Activated CD4-positive, alpha-beta memory T cell treated with anti-CD3 and anti-CD28 coated beads, Interleukin-2, amount 10 ng/mL, durations not matched to agents 7 days and 5 days (primary cell): Measurements from ENCODE around the gene PDX1. TPM values are rescaled to one million over a fixed set of nuclear protein-coding genes. Genes with fewer than 3 reads are reported as not detected.
A peak's percentile ranks its signal among the peaks of the same experiment; 100 is the strongest.
"Not testable (repeated sequence)": the region's sequence is repeated elsewhere in the genome, so short reads cannot be mapped to it uniquely, and the experiment has no call there.

ENCODE experiments used
- CTCF ChIA-PET: fragments of 350-600 bp; sonication (Branson Sonifier 250); formaldehyde crosslinking; loops from one replicate; lab custom pipeline; 2021; ENCODE audit warnings: antibody characterized with exemption, inconsistent platforms; lab: Charles Lee
- POLR2A ChIA-PET: fragments of 350-600 bp; sonication (Branson Sonifier 250); formaldehyde crosslinking; loops from one replicate; lab custom pipeline; 2021; ENCODE audit warnings: antibody characterized with exemption; lab: Charles Lee
- DNase-seq: peaks from one replicate; pipeline ENCODE4 v3.0.0-alpha.2; 2020
- H3K27ac Mint-ChIP-seq: one replicate; pipeline ENCODE4 v1.8.0; 2021; ENCODE audit warnings: mild to moderate bottlenecking, mixed read lengths
- H3K27me3 Mint-ChIP-seq: one replicate; pipeline ENCODE4 v1.8.0; 2021; ENCODE audit warnings: mixed read lengths
- H3K36me3 Mint-ChIP-seq: one replicate; pipeline ENCODE4 v1.8.0; 2021; ENCODE audit warnings: low read depth, mixed read lengths
- H3K4me1 Mint-ChIP-seq: one replicate; pipeline ENCODE4 v1.8.0; 2021; ENCODE audit warnings: mixed read lengths
- H3K4me3 Mint-ChIP-seq: one replicate; pipeline ENCODE4 v1.8.0; 2021; ENCODE audit warnings: mild to moderate bottlenecking, mixed read lengths
- H3K9me3 Mint-ChIP-seq: one replicate; pipeline ENCODE4 v1.8.0; 2021; ENCODE audit warnings: mixed read lengths
- total RNA-seq, 2 experiments: library from RNA; stranded (reverse); gene quantifications; one replicate each; pipeline ENCODE4 v1.2.3, GENCODE V29; 2021

PDX1 gene
- total RNA-seq, 2 experiments from 2014 or later: not detected

DNA sequence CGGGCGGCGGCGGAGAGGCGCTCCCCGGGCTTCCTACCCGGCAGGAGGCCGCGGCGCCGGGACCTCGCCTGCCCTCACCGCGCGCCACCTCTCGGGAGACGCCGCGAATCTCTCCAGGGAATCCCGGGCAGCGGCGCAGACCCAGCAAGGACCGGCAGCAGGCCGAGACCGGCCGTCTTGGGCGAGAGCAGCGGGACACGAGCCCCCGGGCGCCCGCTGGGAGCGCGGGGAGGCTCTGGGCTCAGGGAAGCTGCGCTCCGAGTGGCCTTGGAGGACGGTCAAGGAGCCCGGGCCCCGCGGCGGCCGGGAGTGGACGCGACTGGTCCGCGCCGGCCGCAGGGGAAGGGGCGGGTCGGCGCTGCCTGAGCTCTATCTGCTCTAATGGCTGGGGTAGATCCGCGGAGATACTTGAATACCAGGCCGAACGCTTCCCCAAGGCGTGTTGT, 34.6 kb downstream of the PDX1 start:
- Mint-ChIP-seq H3K27me3 (peaks cover 62% of the 10 kb centered on the region), H3K4me3 (peak overlapping the region; percentile 61), H3K9me3 (no peaks in the 10 kb centered on the region), H3K27ac (no peak overlapping the region), H3K4me1 (peaks cover 14% of the 10 kb centered on the region), H3K36me3 (no peaks in the 10 kb centered on the region)
- DNase-seq: no peak
- ChIA-PET POLR2A (interaction anchor here (0.6 kb wide), 1 partner anchor 9 kb away, joined by 3 read pairs; no protein-coding TSS in a partner anchor), CTCF (interaction anchor here (0.7 to 2.3 kb wide), 21 partner anchors 8 to 592 kb away, joined by 3 to 58 read pairs (median 4); no protein-coding TSS in a partner anchor)

- Mint-ChIP-seq H3K4me3 (no peak overlapping the region), H3K27me3 (peaks cover 65% of the 10 kb centered on the region), H3K36me3 (no peaks in the 10 kb centered on the region), H3K9me3 (no peaks in the 10 kb centered on the region), H3K4me1 (peaks cover 16% of the 10 kb centered on the region), H3K27ac (no peak overlapping the region)
- DNase-seq: no peak
- POLR2A ChIA-PET: interaction anchor here (0.6 kb wide), 1 partner anchor 8 kb away, joined by 3 read pairs; no protein-coding TSS in a partner anchor
- CTCF ChIA-PET: interaction anchor here (0.7 to 2.3 kb wide), 10 partner anchors 21 to 593 kb away, joined by 3 to 58 read pairs (median 5); no protein-coding TSS in a partner anchor
These were observed 35.3 kb downstream of the PDX1 start for GRCh38 chr13:27955014-27955591.

DNA sequence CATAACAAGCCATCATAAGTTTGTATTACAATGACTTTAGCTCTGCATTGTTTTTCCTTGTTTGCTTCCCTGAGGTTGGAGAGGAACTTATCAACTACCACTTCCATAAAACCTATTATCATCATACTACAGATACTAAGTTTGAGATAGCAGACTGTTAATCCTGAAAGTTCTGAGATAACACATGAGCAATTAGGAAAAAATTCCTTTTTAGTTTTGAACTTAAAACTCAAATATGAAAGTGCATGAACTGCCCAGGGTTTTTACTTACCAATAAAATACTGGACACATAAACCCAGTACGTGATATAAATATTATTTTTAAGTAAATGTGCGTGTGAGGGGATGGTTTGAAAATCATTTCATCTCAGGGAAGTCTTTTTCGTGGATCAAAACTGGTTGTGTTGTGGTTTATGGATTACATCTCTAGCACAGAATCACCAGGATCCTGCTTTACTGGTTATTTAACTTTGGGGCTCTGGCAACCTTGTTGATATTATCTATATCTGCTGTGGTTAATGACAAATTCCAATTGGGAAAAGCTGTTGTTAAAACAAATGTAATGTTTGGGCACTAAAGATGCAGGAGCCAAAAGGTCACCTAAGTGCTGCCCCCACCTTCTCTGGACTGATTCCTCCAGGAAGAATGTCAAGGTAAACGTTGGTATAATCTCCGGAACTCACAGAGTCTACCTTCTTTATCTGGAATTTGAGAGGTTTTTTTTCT, 36.9 kb downstream of the PDX1 start:
- Mint-ChIP-seq H3K27ac (no peak overlapping the region), H3K4me3 (no peak overlapping the region), H3K4me1 (peaks cover 20% of the 10 kb centered on the region), H3K27me3 (peaks cover 75% of the 10 kb centered on the region), H3K9me3 (no peaks in the 10 kb centered on the region), H3K36me3 (no peaks in the 10 kb centered on the region)
- CTCF ChIA-PET: interaction anchor here (1.2 to 1.3 kb wide), 3 partner anchors 23 to 130 kb away, joined by 3 to 6 read pairs (median 4); no protein-coding TSS in a partner anchor
- DNase-seq: no peak
- POLR2A ChIA-PET: no interaction called here

DNA sequence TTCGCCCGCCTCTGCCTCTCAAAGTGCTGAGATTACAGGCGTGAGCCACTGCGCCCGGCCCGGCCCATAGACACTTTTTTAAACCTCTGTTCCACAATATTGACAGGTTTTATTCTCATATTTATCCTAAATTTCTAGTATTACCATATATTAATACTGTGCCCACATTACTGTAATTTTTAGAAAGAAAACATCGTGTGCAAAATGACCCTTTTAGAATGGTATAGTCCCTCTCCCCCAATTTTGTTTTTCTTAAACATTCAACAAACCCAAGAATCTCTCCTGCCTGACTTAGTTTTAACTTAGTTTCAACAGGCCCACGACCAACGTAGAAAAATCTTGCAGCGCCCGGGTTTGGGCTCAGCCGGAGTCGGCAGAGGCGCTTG, 40.2 kb downstream of the PDX1 start:
- no peaks in the 10 kb centered on the region for H3K36me3 Mint-ChIP-seq
- ChIA-PET CTCF (interaction anchor here (1.3 to 1.7 kb wide), 2 partner anchors 12 to 598 kb away, joined by 3 to 4 read pairs; no protein-coding TSS in a partner anchor), POLR2A (no interaction called here)
- DNase-seq: no peak
- H3K9me3 Mint-ChIP-seq: no peaks in the 10 kb centered on the region
- H3K27me3 Mint-ChIP-seq: peaks cover 78% of the 10 kb centered on the region
- H3K4me1 Mint-ChIP-seq: peaks cover 7% of the 10 kb centered on the region
- H3K4me3 Mint-ChIP-seq: peak overlapping the region; percentile 19
- no peak overlapping the region for H3K27ac Mint-ChIP-seq

GRCh38 chr13:27960362-27961226, 40.8 kb downstream of the PDX1 start:
- POLR2A ChIA-PET: no interaction called here

DNA sequence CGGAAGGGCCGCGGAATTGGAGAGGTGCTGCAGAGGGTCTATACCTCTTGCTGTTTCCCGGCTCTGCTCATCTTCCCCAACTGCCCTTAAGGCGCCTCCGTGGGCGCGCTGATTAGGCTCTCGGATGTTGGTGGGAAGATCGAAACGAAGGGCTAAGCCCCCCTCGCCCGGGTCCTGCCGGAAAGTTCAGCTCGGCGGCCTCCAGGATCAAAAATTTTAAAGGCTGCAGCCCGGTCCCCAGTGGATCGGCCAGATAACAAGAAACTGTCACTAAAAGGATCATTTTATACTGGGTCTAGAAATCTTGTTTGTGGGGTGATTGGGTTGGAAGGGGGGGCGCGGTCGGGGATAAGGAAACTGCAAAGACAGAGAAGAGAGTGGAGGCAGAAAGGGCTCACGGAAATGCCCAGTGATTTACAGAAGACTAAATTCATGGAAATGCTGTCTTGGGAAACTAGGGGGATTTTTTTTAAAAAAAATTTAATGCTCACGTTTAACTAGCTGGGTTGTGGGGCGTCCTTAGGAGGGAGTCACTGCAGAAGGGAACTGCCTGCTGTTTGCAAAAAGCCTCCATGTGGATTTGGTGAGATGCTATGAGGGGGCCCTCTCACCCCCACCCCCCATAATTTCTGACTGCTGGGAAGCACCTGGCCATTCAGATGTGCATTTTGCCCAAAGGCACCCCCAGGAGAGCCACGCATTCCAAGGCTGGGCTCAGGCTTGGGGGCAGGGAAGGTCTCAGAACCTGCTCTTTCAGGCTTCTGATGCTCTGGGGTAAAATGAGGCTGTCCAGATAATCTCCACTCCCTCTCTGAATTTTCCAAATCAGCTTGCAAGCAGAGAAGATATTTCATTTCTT, 41.7 kb downstream of the PDX1 start:
- CTCF ChIA-PET: interaction anchor here (0.8 to 1.3 kb wide), 6 partner anchors 8 to 132 kb away, joined by 3 to 5 read pairs (median 3); no protein-coding TSS in a partner anchor
- Mint-ChIP-seq H3K4me1 (peaks cover 6% of the 10 kb centered on the region), H3K4me3 (no peak overlapping the region), H3K36me3 (no peaks in the 10 kb centered on the region), H3K27ac (no peak overlapping the region), H3K27me3 (peaks cover 81% of the 10 kb centered on the region), H3K9me3 (no peaks in the 10 kb centered on the region)
- no peak for DNase-seq
- POLR2A ChIA-PET: no interaction called here

More at GRCh38 chr13:27960362-27961226, 40.8 kb downstream of the PDX1 start:
- peak; percentile 43 for DNase-seq
- CTCF ChIA-PET: interaction anchor here (0.8 to 1.3 kb wide), 3 partner anchors 11 to 132 kb away, joined by 3 read pairs; no protein-coding TSS in a partner anchor
- Mint-ChIP-seq H3K4me1 (peaks cover 6% of the 10 kb centered on the region), H3K4me3 (peak overlapping the region; percentile 19), H3K36me3 (no peaks in the 10 kb centered on the region), H3K27me3 (peaks cover 78% of the 10 kb centered on the region), H3K9me3 (no peaks in the 10 kb centered on the region), H3K27ac (no peak overlapping the region)

DNA sequence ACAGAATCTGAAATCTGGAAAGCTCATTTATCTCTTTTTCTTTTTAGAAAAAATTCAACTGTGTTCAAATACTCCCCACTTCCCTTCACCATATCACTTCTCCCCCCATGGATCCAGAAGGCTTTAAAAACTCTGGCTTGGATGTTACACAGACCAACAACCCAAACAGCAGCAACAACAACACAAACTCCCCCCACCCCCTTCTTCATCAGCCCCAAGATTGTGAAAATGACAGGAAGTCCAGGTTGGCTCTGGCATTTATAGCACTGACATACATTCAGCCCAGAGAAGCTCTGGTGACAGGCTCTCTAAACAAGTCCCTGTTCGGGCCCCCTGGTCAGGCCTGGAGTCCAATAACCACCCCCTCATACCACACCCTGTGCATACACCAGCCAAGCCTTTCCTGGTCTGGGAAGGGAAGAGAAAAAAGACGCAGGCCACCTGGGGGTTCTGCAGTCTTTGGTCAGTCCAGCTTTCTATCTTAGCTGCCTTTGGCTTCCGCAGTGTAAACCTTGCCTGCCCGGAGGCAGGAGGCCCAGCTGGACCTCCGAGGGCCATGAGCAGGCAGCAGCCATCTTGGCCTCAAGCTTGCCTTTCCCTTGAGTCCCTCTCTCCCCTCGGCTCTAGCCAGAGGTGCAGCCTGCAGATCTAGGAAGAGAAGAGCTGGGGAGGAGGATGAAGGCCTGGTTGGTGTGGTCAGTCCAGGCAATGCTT, 42.5 kb downstream of the PDX1 start:
- ChIA-PET CTCF (interaction anchor here (0.9 to 1.3 kb wide), 3 partner anchors 8 to 132 kb away, joined by 3 to 5 read pairs (median 3); no protein-coding TSS in a partner anchor), POLR2A (no interaction called here)
- H3K4me1 Mint-ChIP-seq: peaks cover 6% of the 10 kb centered on the region
- no peak overlapping the region for H3K27ac Mint-ChIP-seq
- no peak overlapping the region for H3K4me3 Mint-ChIP-seq
- no peaks in the 10 kb centered on the region for H3K36me3 Mint-ChIP-seq
- H3K27me3 Mint-ChIP-seq: peaks cover 81% of the 10 kb centered on the region
- no peak for DNase-seq
- H3K9me3 Mint-ChIP-seq: no peaks in the 10 kb centered on the region

DNA sequence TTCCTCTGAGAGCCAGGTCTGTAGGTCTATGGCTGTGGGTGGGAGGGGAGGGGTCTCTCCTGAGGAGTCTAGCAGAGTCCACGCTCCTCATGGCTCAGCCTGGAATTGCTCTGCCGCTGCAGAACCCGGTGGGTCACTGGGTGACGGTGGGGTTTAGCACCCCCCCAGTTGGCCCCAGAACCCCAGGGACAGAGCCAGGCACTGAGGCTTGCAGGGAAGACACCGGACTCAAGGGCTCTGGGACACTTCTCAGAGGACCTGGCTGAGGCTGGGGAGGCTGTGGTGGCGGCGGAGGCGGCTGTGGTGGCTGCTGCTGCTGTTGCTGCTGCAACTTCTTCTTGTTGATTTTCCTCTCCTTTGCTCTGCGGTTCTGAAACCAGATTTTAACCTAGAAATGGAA, 43.2 kb downstream of the PDX1 start:
- Mint-ChIP-seq H3K4me3 (no peak overlapping the region), H3K36me3 (no peaks in the 10 kb centered on the region), H3K27me3 (peaks cover 84% of the 10 kb centered on the region), H3K27ac (no peak overlapping the region), H3K4me1 (peaks cover 6% of the 10 kb centered on the region), H3K9me3 (no peaks in the 10 kb centered on the region)
- POLR2A ChIA-PET: interaction anchor here (0.7 kb wide), 1 partner anchor 8 kb away, joined by 3 read pairs; no protein-coding TSS in a partner anchor
- no peak for DNase-seq
- CTCF ChIA-PET: no interaction called here

DNA sequence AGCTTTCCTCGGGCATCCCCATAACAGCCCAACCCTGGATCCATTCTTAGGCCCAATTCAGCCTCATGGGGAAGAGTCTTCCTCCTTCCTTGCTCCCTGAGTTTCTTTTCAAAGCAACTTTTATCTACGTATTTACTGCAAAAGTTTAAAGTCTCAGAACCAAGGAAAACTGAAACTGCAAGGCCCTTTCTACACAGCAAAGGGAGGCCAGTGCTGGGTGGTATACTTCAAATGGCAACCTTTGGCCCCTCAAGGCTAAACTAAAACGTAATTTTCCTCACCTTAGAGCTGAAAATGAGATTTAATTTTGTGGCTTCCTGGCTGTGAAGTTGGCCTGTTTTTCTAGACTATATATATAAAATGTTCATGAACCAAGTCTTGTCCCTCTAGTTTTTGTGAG, 43.7 kb downstream of the PDX1 start:
- Mint-ChIP-seq H3K36me3 (no peaks in the 10 kb centered on the region), H3K9me3 (no peaks in the 10 kb centered on the region), H3K4me3 (no peak overlapping the region), H3K4me1 (peaks cover 6% of the 10 kb centered on the region), H3K27me3 (peaks cover 80% of the 10 kb centered on the region), H3K27ac (no peak overlapping the region)
- no peak for DNase-seq
- POLR2A ChIA-PET: interaction anchor here (0.7 kb wide), 1 partner anchor 9 kb away, joined by 3 read pairs; no protein-coding TSS in a partner anchor
- CTCF ChIA-PET: interaction anchor here (1.2 kb wide), 1 partner anchor 10 kb away, joined by 3 read pairs; no protein-coding TSS in a partner anchor

GRCh38 chr13:27964206-27964605, 44.4 kb downstream of the PDX1 start:
- H3K27ac Mint-ChIP-seq, H3K4me1 Mint-ChIP-seq, H3K4me3 Mint-ChIP-seq, DNase-seq, H3K36me3 Mint-ChIP-seq, H3K9me3 Mint-ChIP-seq, POLR2A ChIA-PET: not testable (repeated sequence)
- H3K27me3 Mint-ChIP-seq: peaks cover 77% of the 10 kb centered on the region
- CTCF ChIA-PET: interaction anchor here (0.7 to 1.2 kb wide), 3 partner anchors 10 to 96 kb away, joined by 3 to 4 read pairs (median 3); no protein-coding TSS in a partner anchor

DNA sequence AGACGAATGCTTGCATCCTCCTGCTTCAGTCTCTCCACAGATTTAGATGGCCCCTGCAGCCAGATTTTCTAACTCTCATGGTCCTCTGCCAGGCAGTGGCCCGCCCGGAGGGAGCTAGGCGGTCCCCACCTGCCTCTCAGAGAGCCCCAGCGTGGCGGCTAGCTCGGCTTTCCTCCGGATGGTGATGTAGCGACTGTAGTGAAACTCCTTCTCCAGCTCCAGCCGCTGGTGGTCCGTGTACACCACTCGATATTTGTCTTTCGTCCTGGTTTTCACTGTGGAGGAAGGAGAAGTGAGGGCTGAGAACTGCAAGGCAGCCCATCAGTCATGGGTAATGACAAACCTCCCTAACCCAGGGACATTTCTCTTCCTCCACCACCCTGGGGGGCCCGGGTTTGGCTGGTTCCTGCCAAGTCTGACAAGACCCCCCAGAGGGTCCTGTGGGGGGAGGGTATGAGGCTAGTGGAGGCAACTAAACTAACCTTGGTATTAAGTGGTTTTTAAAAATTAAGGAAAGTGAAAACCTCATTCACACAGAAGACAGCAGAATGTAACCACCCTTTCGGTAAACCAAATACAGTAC, 45.0 kb downstream of the PDX1 start:
- no peak for DNase-seq
- POLR2A ChIA-PET: no interaction called here
- CTCF ChIA-PET: interaction anchor here (0.7 to 0.8 kb wide), 2 partner anchors 20 to 97 kb away, joined by 3 to 4 read pairs; no protein-coding TSS in a partner anchor
- no peak overlapping the region for H3K27ac Mint-ChIP-seq
- peaks cover 12% of the 10 kb centered on the region for H3K4me1 Mint-ChIP-seq
- no peaks in the 10 kb centered on the region for H3K9me3 Mint-ChIP-seq
- peaks cover 79% of the 10 kb centered on the region for H3K27me3 Mint-ChIP-seq
- peaks cover 2% of the 10 kb centered on the region for H3K36me3 Mint-ChIP-seq
- no peak overlapping the region for H3K4me3 Mint-ChIP-seq
